H9 (cell line): ENCODE results near the gene IQCK. TPM values are rescaled to one million over a fixed set of nuclear protein-coding genes. Genes with fewer than 3 reads are reported as not detected.

Source experiments
- DNase-seq: peaks from one replicate; pipeline ENCODE4 v3.0.0-alpha.2; 2017
- H2AFZ ChIP-seq: one replicate; pipeline ENCODE4 v1.6.1; 2013; ENCODE audit warnings: mild to moderate bottlenecking, low read length, control low read depth, moderate library complexity
- H2AK5ac ChIP-seq: 2 replicates; pipeline ENCODE4 v1.6.1; 2013; ENCODE audit warnings: low read length, control low read depth, mixed read lengths; ENCODE audit not compliant: insufficient read length
- H2BK120ac ChIP-seq: one replicate; pipeline ENCODE4 v1.6.1; 2013; ENCODE audit warnings: low read depth, mild to moderate bottlenecking, low read length, control low read depth, inconsistent platforms; ENCODE audit not compliant: poor library complexity, severe bottlenecking
- H2BK12ac ChIP-seq: 2 replicates; pipeline ENCODE4 v1.6.1; 2013; ENCODE audit warnings: low read length, control low read depth, mixed read lengths, low read depth; ENCODE audit not compliant: insufficient read length
- H2BK15ac ChIP-seq: 2 replicates; pipeline ENCODE4 v1.6.1; 2013; ENCODE audit warnings: low read depth, low read length, control low read depth
- H2BK20ac ChIP-seq: one replicate; pipeline ENCODE4 v1.6.1; 2013; ENCODE audit warnings: low read depth, mild to moderate bottlenecking, low read length, control low read depth, inconsistent platforms; ENCODE audit not compliant: poor library complexity, severe bottlenecking
- H2BK5ac ChIP-seq: 2 replicates; pipeline ENCODE4 v1.6.1; 2013; ENCODE audit warnings: low read length, control low read depth, mixed read lengths; ENCODE audit not compliant: insufficient read length
- H3K14ac ChIP-seq: 2 replicates; pipeline ENCODE4 v1.6.1; 2013; ENCODE audit warnings: low read length, control low read depth; ENCODE audit not compliant: insufficient read depth
- H3K18ac ChIP-seq: 2 replicates; pipeline ENCODE4 v1.6.1; 2013; ENCODE audit warnings: low read depth, mild to moderate bottlenecking, mixed read lengths, low read length, control low read depth; ENCODE audit not compliant: insufficient read length
- H3K23ac ChIP-seq: 2 replicates; pipeline ENCODE4 v1.6.1; 2013; ENCODE audit warnings: low read length, control low read depth, mixed read lengths, low read depth; ENCODE audit not compliant: insufficient read length
- H3K23me2 ChIP-seq: 2 replicates; pipeline ENCODE4 v1.6.1; 2013; ENCODE audit warnings: low read depth, mild to moderate bottlenecking, mixed read lengths, low read length, control low read depth; ENCODE audit not compliant: insufficient read length, poor library complexity, severe bottlenecking
- H3K27ac ChIP-seq: 2 replicates; pipeline ENCODE4 v1.5.1; 2013; ENCODE audit warnings: low read length, control low read depth, mixed read lengths, low read depth; ENCODE audit not compliant: insufficient read length
- H3K27me3 ChIP-seq: 2 replicates; pipeline ENCODE4 v1.6.1; 2013; ENCODE audit warnings: low read length, control low read depth, inconsistent platforms; ENCODE audit not compliant: insufficient read depth
- H3K4ac ChIP-seq: 2 replicates; pipeline ENCODE4 v1.6.1; 2013; ENCODE audit warnings: low read depth, mild to moderate bottlenecking, control low read depth, inconsistent platforms, low read length, moderate library complexity
- H3K4me1 ChIP-seq: 2 replicates; pipeline ENCODE4 v1.6.1; 2013; ENCODE audit warnings: low read length, control low read depth, inconsistent platforms; ENCODE audit not compliant: insufficient read depth
- H3K4me2 ChIP-seq: 2 replicates; pipeline ENCODE4 v1.6.1; 2013; ENCODE audit warnings: low read length, control low read depth, mixed read lengths; ENCODE audit not compliant: insufficient read length, insufficient read depth
- H3K56ac ChIP-seq: 2 replicates; pipeline ENCODE4 v1.6.1; 2013; ENCODE audit warnings: low read depth, mild to moderate bottlenecking, mixed read lengths, low read length, control low read depth; ENCODE audit not compliant: insufficient read length
- H3K79me1 ChIP-seq: 2 replicates; pipeline ENCODE4 v1.6.1; 2013; ENCODE audit warnings: low read depth, mild to moderate bottlenecking, moderate library complexity, low read length, control low read depth, inconsistent platforms; ENCODE audit not compliant: insufficient read depth, poor library complexity, severe bottlenecking
- H3K79me2 ChIP-seq: 2 replicates; pipeline ENCODE4 v1.6.1; 2013; ENCODE audit warnings: low read length, control low read depth, inconsistent platforms; ENCODE audit not compliant: insufficient read depth
- H3K9ac ChIP-seq: 2 replicates; pipeline ENCODE4 v1.6.1; 2013; ENCODE audit warnings: low read length, control low read depth, mixed read lengths; ENCODE audit not compliant: insufficient read length; ENCODE audit errors: extremely low read depth
- H3K9me3 ChIP-seq: one replicate; pipeline ENCODE4 v1.6.1; 2013; ENCODE audit warnings: low read depth, low read length, inconsistent platforms; ENCODE audit not compliant: control insufficient read depth
- H3T11ph ChIP-seq: one replicate; pipeline ENCODE4 v1.6.1; 2013; ENCODE audit warnings: mild to moderate bottlenecking, low read length, control low read depth, inconsistent platforms
- H4K20me1 ChIP-seq: one replicate; pipeline ENCODE4 v1.6.1; 2013; ENCODE audit not compliant: control insufficient read depth, insufficient read length, insufficient read depth
- H4K5ac ChIP-seq: 2 replicates; pipeline ENCODE4 v1.6.1; 2013; ENCODE audit warnings: low read depth, mild to moderate bottlenecking, mixed read lengths, low read length, control low read depth; ENCODE audit not compliant: insufficient read length
- H4K8ac ChIP-seq: replicated peaks from 2 replicates; pipeline ENCODE4 v1.6.1; 2013; ENCODE audit warnings: low read length, control low read depth, mixed read lengths, low read depth; ENCODE audit not compliant: insufficient read length
- H4K91ac ChIP-seq: 2 replicates; pipeline ENCODE4 v1.6.1; 2013; ENCODE audit warnings: low read depth, mild to moderate bottlenecking, moderate library complexity, mixed read lengths, low read length, control low read depth; ENCODE audit not compliant: insufficient read length
- H3K27ac Mint-ChIP-seq, 3 experiments: 2 replicates in 2 of 3; 3 replicates in 1 of 3; pipeline ENCODE4 v1.8.0; 2020 to 2021; ENCODE audit warnings: mixed read lengths in 3 of 3, mild to moderate bottlenecking in 1 of 3, moderate library complexity in 1 of 3
- H3K27me3 Mint-ChIP-seq: 2 replicates; pipeline ENCODE4 v1.8.0; 2021; ENCODE audit warnings: low read depth, mild to moderate bottlenecking, moderate library complexity, mixed read lengths
- H3K36me3 Mint-ChIP-seq, 3 experiments: 2 replicates in 2 of 3; 3 replicates in 1 of 3; pipeline ENCODE4 v1.8.0; 2020 to 2021; ENCODE audit warnings: low read depth in 3 of 3, mixed read lengths in 3 of 3; ENCODE audit not compliant: insufficient read depth in 1 of 3
- H3K4me1 Mint-ChIP-seq, 2 experiments: 2 replicates each; pipeline ENCODE4 v1.8.0; 2020; ENCODE audit warnings: mixed read lengths in 2 of 2
- H3K4me3 Mint-ChIP-seq, 2 experiments: 2 replicates in 1 of 2; 3 replicates in 1 of 2; pipeline ENCODE4 v1.8.0; 2020 to 2021; ENCODE audit warnings: mild to moderate bottlenecking in 2 of 2, mixed read lengths in 2 of 2, moderate library complexity in 1 of 2
- H3K9me3 Mint-ChIP-seq, 2 experiments: 2 replicates in 1 of 2; 3 replicates in 1 of 2; pipeline ENCODE4 v1.8.0; 2020; ENCODE audit warnings: mild to moderate bottlenecking in 2 of 2, mixed read lengths in 2 of 2, moderate library complexity in 1 of 2
- CTCF ChIP-seq: fragments of 200-600 bp; sonication (generic); conservative IDR thresholded peaks from 3 replicates; pipeline ENCODE4 v1.8.0; 2021; ENCODE audit warnings: antibody characterized with exemption, mild to moderate bottlenecking
- WGBS: extraction: QIAGEN DNeasy Blood & Tissue Kit; methylation state at CpG from one replicate; pipeline ENCODE4 v1.1.7; 2013; ENCODE audit warnings: missing lambda C conversion rate, low lambda C conversion rate, mixed read lengths; ENCODE audit not compliant: insufficient read length; ENCODE audit errors: extremely low coverage; 5-methylcytosine and 5-hydroxymethylcytosine counted together
- total RNA-seq: library from RNA; stranded (reverse); gene quantifications from 2 replicates; pipeline ENCODE4 v1.2.1, GENCODE V29; 2021

IQCK gene
- total RNA-seq, 1 experiment from 2014 or later, result 9.0 TPM

DNA sequence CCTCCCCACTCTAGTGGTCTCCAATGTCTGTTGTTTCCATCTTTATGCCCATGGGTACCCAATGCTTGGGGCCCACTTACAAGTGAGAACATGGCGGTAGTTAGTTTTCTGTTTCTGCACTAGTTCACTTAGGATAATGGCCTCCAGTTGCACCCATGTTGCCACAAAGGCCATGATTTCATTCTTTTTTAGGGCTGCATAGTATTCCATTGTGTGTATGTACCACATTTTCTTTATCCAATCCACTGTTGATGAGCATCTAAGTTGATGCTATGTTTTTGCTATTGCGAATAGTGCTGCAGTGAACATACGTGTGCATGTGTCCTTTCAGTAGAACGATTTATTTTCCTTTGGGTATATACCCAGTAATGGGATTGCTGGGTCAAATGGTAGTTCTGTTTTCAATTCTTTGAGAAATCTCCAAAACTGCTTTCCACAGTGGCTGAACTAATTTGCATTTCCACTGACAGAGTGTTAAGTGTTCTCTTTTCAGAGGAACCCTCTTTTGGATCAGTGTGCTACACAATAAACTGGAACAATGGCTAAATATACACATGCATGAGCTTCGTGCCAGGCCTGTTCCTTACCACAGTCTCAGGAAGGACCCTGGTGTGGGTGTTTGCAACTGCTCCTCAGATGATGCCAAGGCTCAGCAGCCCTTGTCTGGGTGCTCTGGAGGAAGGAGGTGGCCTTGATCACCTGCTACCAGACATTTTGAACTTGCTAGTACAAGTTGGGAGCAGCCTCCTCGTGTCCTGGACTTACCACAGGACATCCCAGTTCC is 34.4 kb upstream of the IQCK start:
- H3K23ac ChIP-seq, result no peak overlapping the region
- H2BK5ac ChIP-seq, result no peak overlapping the region
- no peak overlapping the region for H4K8ac ChIP-seq
- H3K27ac ChIP-seq, result no peak overlapping the region
- no peak overlapping the region for H2AK5ac ChIP-seq
- no peak overlapping the region for H3K4me2 ChIP-seq
- DNase-seq, result no peak
- Mint-ChIP-seq H3K27ac (no peak overlapping the region), H3K27me3 (no peaks in the 10 kb centered on the region), H3K4me1 (peaks cover 4 to 10% of the 10 kb centered on the region in 2 experiments), H3K9me3 (peaks cover 1 to 7% of the 10 kb centered on the region in 2 experiments; a peak in 3 of 5 replicates), H3K4me3 (no peak overlapping the region), H3K36me3 (peaks cover 25 to 52% (median 43%) of the 10 kb centered on the region in 3 experiments)
- H2BK20ac ChIP-seq, result no peak overlapping the region
- H3K18ac ChIP-seq, result no peak overlapping the region
- H4K20me1 ChIP-seq, result no peaks in the 10 kb centered on the region
- H2AFZ ChIP-seq, result no peak overlapping the region
- H3K4ac ChIP-seq, result no peak overlapping the region
- no peaks in the 10 kb centered on the region for H3K79me1 ChIP-seq
- no peaks in the 10 kb centered on the region for H3K4me1 ChIP-seq
- H3K56ac ChIP-seq, result no peak overlapping the region
- H3K9me3 ChIP-seq, result no peaks in the 10 kb centered on the region
- no peak overlapping the region for H4K91ac ChIP-seq
- no peak for TF ChIP-seq CTCF
- no CpG with 5 or more reads among the region's 6 CpGs for WGBS
- H3K23me2 ChIP-seq, result no peaks in the 10 kb centered on the region
- H2BK120ac ChIP-seq, result no peak overlapping the region
- no peak overlapping the region for H3T11ph ChIP-seq
- H3K14ac ChIP-seq, result no peak overlapping the region
- no peaks in the 10 kb centered on the region for H3K27me3 ChIP-seq
- H3K79me2 ChIP-seq, result no peaks in the 10 kb centered on the region
- no peak overlapping the region for H2BK15ac ChIP-seq
- H2BK12ac ChIP-seq, result no peak overlapping the region
- no peak overlapping the region for H4K5ac ChIP-seq
- no peak overlapping the region for H3K9ac ChIP-seq
